Ishikawa (cell line): Measurements from ENCODE around the gene TMEM248.

Experiments
- CEBPB ChIP-seq: IDR thresholded peaks from 2 replicates; pipeline ENCODE4 v1.6.1; 2012
- CREB1 ChIP-seq: IDR thresholded peaks from 2 replicates; pipeline ENCODE4 v1.6.1; 2012; ENCODE audit warnings: low read depth
- EP300 ChIP-seq: IDR thresholded peaks from 2 replicates; pipeline ENCODE4 v1.6.1; 2012; ENCODE audit warnings: borderline replicate concordance
- MAX ChIP-seq: IDR thresholded peaks from 2 replicates; pipeline ENCODE4 v1.6.1; 2012
- NFIC ChIP-seq: IDR thresholded peaks from 2 replicates; pipeline ENCODE4 v1.6.1; 2012
- RAD21 ChIP-seq: IDR thresholded peaks from 2 replicates; pipeline ENCODE4 v1.6.1; 2012; ENCODE audit warnings: low read depth
- REST ChIP-seq: IDR thresholded peaks from 2 replicates; pipeline ENCODE4 v1.6.1; 2012; ENCODE audit warnings: low read depth, mild to moderate bottlenecking
- TAF1 ChIP-seq: IDR thresholded peaks from 2 replicates; pipeline ENCODE4 v1.6.1; 2012; ENCODE audit warnings: low read depth, mild to moderate bottlenecking
- TCF12 ChIP-seq: IDR thresholded peaks from 2 replicates; pipeline ENCODE4 v1.6.1; 2012; ENCODE audit warnings: low read depth
- USF1 ChIP-seq: IDR thresholded peaks from 2 replicates; pipeline ENCODE4 v1.6.1; 2012
- YY1 ChIP-seq: IDR thresholded peaks from 2 replicates; pipeline ENCODE4 v1.6.1; 2012; ENCODE audit warnings: low read depth

- TF ChIP-seq TAF1: no peak
- no peak for TF ChIP-seq CREB1
- TF ChIP-seq EP300: no peak
- no peak for TF ChIP-seq USF1
- TF ChIP-seq YY1: no peak
- no peak for TF ChIP-seq REST
- no peak for TF ChIP-seq RAD21
- TF ChIP-seq MAX: no peak
- TF ChIP-seq TCF12: no peak
- no peak for TF ChIP-seq CEBPB
- TF ChIP-seq NFIC: no peak
Observed at GRCh38 chr7:66905278-66905677, 15.7 kb upstream of the TMEM248 start.
